Mesothelial cell of epicardium (in vitro differentiated cells): ENCODE data around the gene NOP9. TPM values are rescaled to one million over a fixed set of nuclear protein-coding genes. Genes with fewer than 3 reads are reported as not detected.

Experiments
- DNase-seq, 2 experiments: peaks; one replicate each; pipeline ENCODE4 v3.0.0; 2021; ENCODE audit warnings: low spot score in 2 of 2; ENCODE audit not compliant: unreplicated experiment in 2 of 2
- H3K27ac Mint-ChIP-seq: 2 replicates; pipeline ENCODE4 v1.8.0; 2021; ENCODE audit warnings: mixed read lengths
- H3K27me3 Mint-ChIP-seq: 2 replicates; pipeline ENCODE4 v1.8.0; 2021; ENCODE audit warnings: low read depth, mixed read lengths
- H3K36me3 Mint-ChIP-seq: 2 replicates; pipeline ENCODE4 v1.8.0; 2021; ENCODE audit warnings: mixed read lengths
- H3K4me1 Mint-ChIP-seq: 2 replicates; pipeline ENCODE4 v1.8.0; 2021; ENCODE audit warnings: mixed read lengths
- H3K4me3 Mint-ChIP-seq: 2 replicates; pipeline ENCODE4 v1.8.0; 2021; ENCODE audit warnings: mild to moderate bottlenecking, moderate library complexity, mixed read lengths
- H3K9me3 Mint-ChIP-seq: 2 replicates; pipeline ENCODE4 v1.8.0; 2021; ENCODE audit warnings: mixed read lengths
- total RNA-seq: library from RNA; stranded (reverse); gene quantifications from 3 replicates; pipeline ENCODE4 v1.2.1, GENCODE V29; 2021
- TF ChIP-seq, protein P1 (sequence below): fragments of 200-600 bp; sonication (generic); IDR thresholded peaks from one replicate; pipeline ENCODE4 v1.5.0; 2021; ENCODE audit warnings: antibody characterized with exemption; ENCODE audit not compliant: unreplicated experiment

The NOP9 gene
- total RNA-seq, 1 donor from 2014 or later: 30.8 TPM

DNA sequence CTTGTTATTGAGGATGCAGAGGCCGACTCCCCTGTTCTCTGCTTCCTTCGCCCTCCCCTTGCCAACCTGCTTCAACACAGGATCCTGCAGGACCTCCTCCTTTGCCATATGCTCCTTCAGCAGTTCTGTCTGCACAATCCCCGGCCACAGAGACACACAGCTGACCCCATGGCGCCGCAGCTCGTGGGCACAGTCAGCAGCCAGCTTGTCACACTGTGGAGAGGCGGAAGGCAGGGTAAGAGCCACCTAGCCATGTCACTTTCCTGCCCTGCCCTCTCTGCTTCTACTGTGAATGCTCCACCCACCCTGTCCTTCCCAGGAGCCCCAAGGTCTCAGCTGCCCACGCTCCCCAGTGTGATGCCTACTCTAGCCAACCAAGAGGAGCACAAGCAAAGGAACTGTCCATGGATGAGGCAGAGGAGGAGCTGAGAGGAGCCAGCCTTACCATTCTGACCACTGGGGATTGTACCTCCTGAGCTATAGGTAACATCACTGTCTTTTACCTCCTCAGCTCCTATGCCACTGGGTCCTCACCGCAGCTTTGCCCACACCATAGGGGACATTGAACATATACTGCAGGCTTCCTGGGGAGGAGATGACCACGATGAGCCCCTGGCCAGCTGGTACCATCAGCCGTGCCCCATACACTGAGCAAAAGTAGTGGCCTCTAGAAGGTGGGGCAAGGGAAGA, 7.4 kb upstream of the NOP9 start:
- Mint-ChIP-seq H3K27ac (no peak overlapping the region), H3K4me1 (peaks cover 6% of the 10 kb centered on the region), H3K9me3 (no peaks in the 10 kb centered on the region), H3K4me3 (no peak overlapping the region), H3K27me3 (no peaks in the 10 kb centered on the region), H3K36me3 (peaks cover 9% of the 10 kb centered on the region)
- DNase-seq: no peak
- TF ChIP-seq, protein P1, sequence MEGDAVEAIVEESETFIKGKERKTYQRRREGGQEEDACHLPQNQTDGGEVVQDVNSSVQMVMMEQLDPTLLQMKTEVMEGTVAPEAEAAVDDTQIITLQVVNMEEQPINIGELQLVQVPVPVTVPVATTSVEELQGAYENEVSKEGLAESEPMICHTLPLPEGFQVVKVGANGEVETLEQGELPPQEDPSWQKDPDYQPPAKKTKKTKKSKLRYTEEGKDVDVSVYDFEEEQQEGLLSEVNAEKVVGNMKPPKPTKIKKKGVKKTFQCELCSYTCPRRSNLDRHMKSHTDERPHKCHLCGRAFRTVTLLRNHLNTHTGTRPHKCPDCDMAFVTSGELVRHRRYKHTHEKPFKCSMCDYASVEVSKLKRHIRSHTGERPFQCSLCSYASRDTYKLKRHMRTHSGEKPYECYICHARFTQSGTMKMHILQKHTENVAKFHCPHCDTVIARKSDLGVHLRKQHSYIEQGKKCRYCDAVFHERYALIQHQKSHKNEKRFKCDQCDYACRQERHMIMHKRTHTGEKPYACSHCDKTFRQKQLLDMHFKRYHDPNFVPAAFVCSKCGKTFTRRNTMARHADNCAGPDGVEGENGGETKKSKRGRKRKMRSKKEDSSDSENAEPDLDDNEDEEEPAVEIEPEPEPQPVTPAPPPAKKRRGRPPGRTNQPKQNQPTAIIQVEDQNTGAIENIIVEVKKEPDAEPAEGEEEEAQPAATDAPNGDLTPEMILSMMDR: no peak

DNA sequence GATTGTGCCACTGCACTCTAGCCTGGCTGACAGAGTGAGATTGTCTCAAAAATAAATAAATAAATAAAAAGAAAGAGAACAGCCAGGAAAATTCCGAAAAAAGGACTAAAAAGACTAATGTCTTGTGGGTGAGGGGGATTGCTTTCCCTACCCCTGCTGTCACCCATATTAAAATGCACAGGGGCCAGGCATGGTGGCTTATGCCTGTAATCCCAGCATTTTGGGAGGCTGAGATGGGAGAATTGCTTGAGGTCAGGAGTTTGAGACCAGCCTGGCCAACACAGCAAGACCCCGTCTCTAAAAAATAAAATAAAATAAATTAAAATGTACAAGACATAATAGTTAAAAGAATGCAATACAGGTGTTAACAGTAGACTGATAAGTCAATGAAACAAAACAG, 6.1 kb upstream of the NOP9 start:
- H3K36me3 Mint-ChIP-seq: peaks cover 9% of the 10 kb centered on the region
- no peak for DNase-seq
- H3K27ac Mint-ChIP-seq: no peak overlapping the region
- no peaks in the 10 kb centered on the region for H3K9me3 Mint-ChIP-seq
- H3K27me3 Mint-ChIP-seq: no peaks in the 10 kb centered on the region
- no peak overlapping the region for H3K4me3 Mint-ChIP-seq
- TF ChIP-seq, protein P1: no peak
- peaks cover 12% of the 10 kb centered on the region for H3K4me1 Mint-ChIP-seq

DNA sequence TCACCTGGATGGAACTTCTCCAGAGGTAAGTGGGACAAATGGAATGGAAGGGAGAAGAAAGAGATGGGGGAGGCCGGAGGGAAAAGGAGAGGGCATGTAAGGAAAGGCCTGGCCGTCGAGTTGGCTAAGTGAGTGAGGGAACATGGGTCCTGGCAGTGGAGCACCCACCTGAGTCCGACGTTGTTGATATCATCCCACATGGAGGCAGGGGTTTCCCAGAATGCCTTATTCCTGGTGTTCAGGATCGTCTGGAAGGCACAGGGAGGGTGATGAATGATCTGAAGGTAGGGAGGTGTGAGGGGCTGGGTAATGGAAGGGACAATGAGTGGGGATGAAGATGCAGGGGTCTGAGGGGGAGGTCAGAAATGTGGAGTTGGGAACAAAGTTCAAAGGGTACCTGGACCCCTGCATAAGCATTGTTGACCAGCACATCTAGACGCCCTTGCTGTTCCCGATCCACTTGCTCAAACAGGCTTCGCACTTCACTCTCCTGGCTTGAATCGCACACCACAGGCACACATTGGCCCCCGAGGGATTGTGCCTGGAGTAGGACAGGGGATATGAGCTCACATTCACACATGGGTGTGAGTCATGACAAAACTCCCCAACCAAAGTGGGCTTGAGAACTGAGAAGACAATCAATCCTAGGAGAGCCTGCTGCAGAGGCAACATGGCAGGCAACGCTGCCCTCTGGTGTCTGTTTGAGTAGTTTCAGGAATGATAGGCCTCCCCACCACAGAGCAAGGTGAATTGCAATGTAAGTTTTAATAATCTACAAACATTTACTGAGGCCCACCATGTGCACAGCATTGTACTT, 3.1 kb upstream of the NOP9 start:
- TF ChIP-seq, protein P1: peak; percentile 56
- DNase-seq: peak in 1 of 2 experiments; percentile 61
- Mint-ChIP-seq H3K27ac (peak overlapping the region; percentile 76), H3K4me1 (peaks cover 35% of the 10 kb centered on the region), H3K4me3 (no peak overlapping the region), H3K36me3 (peaks cover 3% of the 10 kb centered on the region), H3K9me3 (no peaks in the 10 kb centered on the region), H3K27me3 (no peaks in the 10 kb centered on the region)

DNA sequence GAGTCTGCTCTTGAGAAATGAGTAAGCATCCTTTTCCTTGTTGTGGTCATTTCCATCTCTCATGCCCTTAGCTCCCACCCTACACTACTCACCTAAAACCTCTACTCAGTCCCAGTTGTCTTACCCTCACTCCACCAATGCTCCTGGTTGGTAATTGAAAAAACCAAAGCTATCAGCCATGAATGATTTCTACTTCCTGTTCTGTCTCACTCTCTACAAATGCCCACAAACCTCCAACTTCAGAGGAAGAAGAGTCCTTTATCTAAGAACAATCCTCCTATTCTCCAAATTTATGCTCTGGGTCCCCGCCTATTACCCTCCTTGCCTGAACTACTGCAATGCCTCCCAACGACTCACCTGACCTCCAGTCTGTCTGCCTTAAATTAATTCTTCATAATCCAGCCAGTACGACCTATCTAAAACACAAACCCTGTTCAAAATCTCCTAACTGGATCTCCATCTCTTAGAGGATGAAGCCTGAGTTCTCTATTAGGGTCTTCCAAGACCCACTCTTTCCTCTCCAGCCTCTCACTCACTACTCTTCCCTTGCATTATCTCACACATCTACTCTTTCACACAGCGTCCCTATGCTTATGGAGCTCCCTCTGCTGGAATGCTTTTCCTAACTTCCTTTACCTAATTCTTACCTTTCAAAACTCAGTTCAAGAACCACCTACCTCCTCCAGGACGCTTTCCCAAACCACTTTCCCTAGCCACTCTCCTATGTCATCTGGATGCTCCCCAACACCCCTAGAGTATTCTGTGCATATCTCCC, 2.3 kb upstream of the NOP9 start:
- TF ChIP-seq, protein P1: no peak
- peak overlapping the region; percentile 30 for H3K4me3 Mint-ChIP-seq
- no peaks in the 10 kb centered on the region for H3K27me3 Mint-ChIP-seq
- peaks cover 2% of the 10 kb centered on the region for H3K36me3 Mint-ChIP-seq
- peak overlapping the region; percentile 32 for H3K27ac Mint-ChIP-seq
- H3K9me3 Mint-ChIP-seq: no peaks in the 10 kb centered on the region
- peaks cover 36% of the 10 kb centered on the region for H3K4me1 Mint-ChIP-seq
- no peak for DNase-seq

DNA sequence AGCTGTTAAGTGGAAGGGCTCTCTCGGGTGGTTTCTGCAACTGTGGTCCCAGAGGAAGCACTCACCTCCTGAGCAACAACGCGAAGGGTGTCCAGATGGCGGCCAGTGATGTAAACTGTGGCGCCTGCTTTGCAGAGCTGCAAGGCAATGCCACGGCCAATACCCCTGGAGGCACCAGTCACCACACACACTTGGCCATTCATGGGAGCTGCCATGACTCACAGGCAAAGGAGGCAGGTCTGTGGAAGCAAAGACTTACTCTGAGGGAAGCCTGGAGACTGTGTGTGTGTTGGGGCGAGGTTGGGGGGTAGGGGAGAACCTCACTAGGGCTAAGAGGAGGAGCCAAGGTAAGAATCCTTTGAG, 777 bp upstream of the NOP9 start:
- Mint-ChIP-seq H3K27ac (peak overlapping the region; percentile 97), H3K4me1 (peaks cover 36% of the 10 kb centered on the region), H3K9me3 (no peaks in the 10 kb centered on the region), H3K27me3 (no peaks in the 10 kb centered on the region), H3K36me3 (peaks cover 7% of the 10 kb centered on the region), H3K4me3 (peak overlapping the region; percentile 97)
- TF ChIP-seq, protein P1: no peak
- no peak for DNase-seq
